Osteocyte (in vitro differentiated cells): ENCODE results near the gene NUDT3. TPM values are rescaled to one million over a fixed set of nuclear protein-coding genes. Genes with fewer than 3 reads are reported as not detected.

ENCODE experiments used
- DNase-seq: peaks from one replicate; pipeline ENCODE4 v3.0.0; 2021; ENCODE audit warnings: mixed read lengths; ENCODE audit not compliant: unreplicated experiment; ENCODE audit errors: extremely low spot score
- H3K27ac Mint-ChIP-seq: one replicate; pipeline ENCODE4 v1.8.0; 2021; ENCODE audit warnings: mild to moderate bottlenecking, mixed read lengths; ENCODE audit not compliant: unreplicated experiment
- H3K27me3 Mint-ChIP-seq: one replicate; pipeline ENCODE4 v1.8.0; 2021; ENCODE audit warnings: mixed read lengths; ENCODE audit not compliant: unreplicated experiment
- H3K36me3 Mint-ChIP-seq: one replicate; pipeline ENCODE4 v1.8.0; 2021; ENCODE audit warnings: mixed read lengths; ENCODE audit not compliant: unreplicated experiment
- H3K4me1 Mint-ChIP-seq: one replicate; pipeline ENCODE4 v1.8.0; 2021; ENCODE audit warnings: mixed read lengths; ENCODE audit not compliant: unreplicated experiment
- H3K4me3 Mint-ChIP-seq: one replicate; pipeline ENCODE4 v1.8.0; 2021; ENCODE audit warnings: mild to moderate bottlenecking, moderate library complexity, mixed read lengths; ENCODE audit not compliant: unreplicated experiment
- H3K9me3 Mint-ChIP-seq: one replicate; pipeline ENCODE4 v1.8.0; 2021; ENCODE audit warnings: mixed read lengths; ENCODE audit not compliant: unreplicated experiment
- CTCF ChIP-seq: fragments of 200-600 bp; sonication (generic); IDR thresholded peaks from 2 replicates; pipeline ENCODE4 v1.5.0; 2021; ENCODE audit warnings: antibody characterized with exemption, mild to moderate bottlenecking, moderate library complexity
- total RNA-seq: library from RNA; stranded (reverse); gene quantifications from 2 replicates; pipeline ENCODE4 v1.2.1, GENCODE V29; 2021

The NUDT3 gene
- total RNA-seq, 1 donor from 2014 or later: 32.0 TPM

- peak overlapping the region; percentile 37 for H3K27ac Mint-ChIP-seq
- H3K4me3 Mint-ChIP-seq: no peak overlapping the region
- no peak for DNase-seq
- no peak for TF ChIP-seq CTCF
- H3K36me3 Mint-ChIP-seq: peaks cover 2% of the 10 kb centered on the region
- no peaks in the 10 kb centered on the region for H3K27me3 Mint-ChIP-seq
- H3K4me1 Mint-ChIP-seq: peaks cover 36% of the 10 kb centered on the region
- no peaks in the 10 kb centered on the region for H3K9me3 Mint-ChIP-seq
These were observed 75.3 kb downstream of the NUDT3 start for GRCh38 chr6:34317172-34317477.

- Mint-ChIP-seq H3K4me3 (no peak overlapping the region), H3K4me1 (peaks cover 36% of the 10 kb centered on the region), H3K27ac (no peak overlapping the region), H3K36me3 (peaks cover 2% of the 10 kb centered on the region), H3K27me3 (no peaks in the 10 kb centered on the region), H3K9me3 (no peaks in the 10 kb centered on the region)
- no peak for DNase-seq
- TF ChIP-seq CTCF: no peak
These were observed 75.9 kb downstream of the NUDT3 start for GRCh38 chr6:34316431-34317171.

- H3K4me3 Mint-ChIP-seq: no peak overlapping the region
- no peaks in the 10 kb centered on the region for H3K9me3 Mint-ChIP-seq
- no peak overlapping the region for H3K27ac Mint-ChIP-seq
- peaks cover 36% of the 10 kb centered on the region for H3K4me1 Mint-ChIP-seq
- H3K36me3 Mint-ChIP-seq: peaks cover 2% of the 10 kb centered on the region
- no peak for TF ChIP-seq CTCF
- no peaks in the 10 kb centered on the region for H3K27me3 Mint-ChIP-seq
- no peak for DNase-seq
These were observed 76.7 kb downstream of the NUDT3 start for GRCh38 chr6:34315780-34316179.

GRCh38 chr6:34315256-34315655 is 77.2 kb downstream of the NUDT3 start:
- H3K9me3 Mint-ChIP-seq: no peaks in the 10 kb centered on the region
- H3K4me3 Mint-ChIP-seq: no peak overlapping the region
- H3K36me3 Mint-ChIP-seq: peaks cover 2% of the 10 kb centered on the region
- no peak for DNase-seq
- peaks cover 36% of the 10 kb centered on the region for H3K4me1 Mint-ChIP-seq
- no peak overlapping the region for H3K27ac Mint-ChIP-seq
- no peaks in the 10 kb centered on the region for H3K27me3 Mint-ChIP-seq
- TF ChIP-seq CTCF: no peak

- Mint-ChIP-seq H3K27ac (no peak overlapping the region), H3K27me3 (no peaks in the 10 kb centered on the region), H3K4me1 (peaks cover 13% of the 10 kb centered on the region), H3K36me3 (no peaks in the 10 kb centered on the region), H3K9me3 (no peaks in the 10 kb centered on the region), H3K4me3 (no peak overlapping the region)
- TF ChIP-seq CTCF: no peak
- DNase-seq: no peak
These were observed 80.2 kb downstream of the NUDT3 start for GRCh38 chr6:34312259-34312658.
